K562 (cell line): ENCODE results near the gene DUS4L. TPM values are rescaled to one million over a fixed set of nuclear protein-coding genes. Genes with fewer than 3 reads are reported as not detected.
A peak's percentile ranks its signal among the peaks of the same experiment; 100 is the strongest.

Source experiments
- ATF3 ChIP-seq, 2 experiments: fragments of 450-650 bp in 1 of 2; sonication (generic) in 1 of 2; formaldehyde crosslinking in 1 of 2; IDR thresholded peaks in 1 of 2; conservative IDR thresholded peaks in 1 of 2; 2 replicates each; pipeline versions ENCODE4 v1.6.1 to v1.8.1; 2016 to 2023; ENCODE audit warnings: mild to moderate bottlenecking in 2 of 2, moderate library complexity in 2 of 2, inconsistent platforms in 1 of 2, missing genetic modification reagents in 1 of 2
- EP300 ChIP-seq: IDR thresholded peaks from 2 replicates; pipeline ENCODE4 v1.6.1; 2012; ENCODE audit warnings: low read length, improper control_type of control experiment
- EP400 ChIP-seq: fragments of 450-650 bp; IDR thresholded peaks from 2 replicates; pipeline ENCODE4 v1.6.1; 2017; ENCODE audit warnings: antibody characterized with exemption, mild to moderate bottlenecking, moderate library complexity
- GTF2B ChIP-seq: IDR thresholded peaks from 2 replicates; pipeline ENCODE4 v1.6.1; 2011; ENCODE audit not compliant: insufficient read length; ENCODE audit errors: extremely low read depth
- HDAC1 ChIP-seq, 2 experiments: fragments of 450-650 bp; IDR thresholded peaks; 2 replicates each; pipeline ENCODE4 v1.6.1; 2016 to 2017; ENCODE audit warnings: inconsistent platforms in 1 of 2, mild to moderate bottlenecking in 1 of 2, moderate library complexity in 1 of 2
- HOMEZ ChIP-seq: fragments of 250-450 bp; sonication (Bioruptor Pico); IDR thresholded peaks from 2 replicates; pipeline ENCODE4 v1.4.0; 2020; ENCODE audit warnings: mild to moderate bottlenecking, moderate library complexity
- HOXB6 ChIP-seq: fragments of 250-450 bp; sonication (Bioruptor Pico); IDR thresholded peaks from 2 replicates; pipeline ENCODE4 v1.5.1; 2022; ENCODE audit warnings: mild to moderate bottlenecking, borderline replicate concordance
- IRF1 ChIP-seq: sonication (generic); formaldehyde crosslinking; IDR thresholded peaks from 2 replicates; pipeline ENCODE4 v1.8.0; 2022; ENCODE audit warnings: missing genetic modification reagents, mild to moderate bottlenecking, borderline replicate concordance
- NCOR1 ChIP-seq: fragments of 450-650 bp; IDR thresholded peaks from 2 replicates; pipeline ENCODE4 v1.6.1; 2016; ENCODE audit warnings: mild to moderate bottlenecking, moderate library complexity
- POLR3G ChIP-seq: IDR thresholded peaks from 2 replicates; pipeline ENCODE4 v1.6.1; 2011; ENCODE audit not compliant: insufficient read length, insufficient replicate concordance; ENCODE audit errors: extremely low read depth
- PREB ChIP-seq: sonication (generic); formaldehyde crosslinking; IDR thresholded peaks from 2 replicates; pipeline ENCODE4 v1.8.1; 2023; ENCODE audit warnings: mild to moderate bottlenecking, missing genetic modification reagents
- PRMT5 ChIP-seq: sonication (generic); formaldehyde crosslinking; IDR thresholded peaks from 2 replicates; pipeline ENCODE4 v1.5.0; 2020; ENCODE audit warnings: missing genetic modification reagents
- SNIP1 ChIP-seq: fragments of 450-650 bp; IDR thresholded peaks from 2 replicates; pipeline ENCODE4 v1.7.1; 2017; ENCODE audit warnings: low read depth, mild to moderate bottlenecking
- SOX6 ChIP-seq: fragments of 450-650 bp; IDR thresholded peaks from 2 replicates; pipeline ENCODE4 v1.6.1; 2014; ENCODE audit warnings: mild to moderate bottlenecking
- TFAM ChIP-seq: fragments of 250-450 bp; sonication (Bioruptor Pico); conservative IDR thresholded peaks from 2 replicates; pipeline ENCODE4 v1.5.0; 2021; ENCODE audit warnings: mild to moderate bottlenecking, moderate library complexity
- ZBTB43 ChIP-seq: sonication (generic); formaldehyde crosslinking; IDR thresholded peaks from 2 replicates; pipeline ENCODE4 v1.8.0; 2023; ENCODE audit warnings: mild to moderate bottlenecking, missing genetic modification reagents
- ZNF232 ChIP-seq: sonication (generic); formaldehyde crosslinking; IDR thresholded peaks from 2 replicates; pipeline ENCODE4 v1.8.0; 2022; ENCODE audit warnings: mild to moderate bottlenecking, missing genetic modification reagents
- ZNF395 ChIP-seq: fragments of 200-800 bp; sonication (Bioruptor generic); IDR thresholded peaks from 2 replicates; pipeline ENCODE4 v1.6.1; 2017; ENCODE audit warnings: missing genetic modification characterization, missing compliant biosample characterization
- polyA plus RNA-seq, 8 experiments: library from polyadenylated mRNA; depleted of rRNA in 4 of 8; stranded (reverse) in 5 of 8; unstranded in 3 of 8; fragments of >200 nt; fragmentation: Nextera tagmentation in 2 of 8; fragmentation: Illumina TruSeq in 1 of 8; extraction: Ambion mirVana in 2 of 8; extraction: Trizol in 1 of 8; gene quantifications; 2 replicates each; pipeline versions ENCODE4 v1.2.1 to v1.2.3, GENCODE V29; 2011 to 2014; ENCODE audit warnings: inconsistent platforms in 1 of 8, missing spikeins in 1 of 8
- total RNA-seq, 7 experiments: library from RNA; depleted of rRNA in 6 of 7; stranded (reverse); fragments of >200 nt in 6 of 7; fragmentation: Illumina TruSeq in 2 of 7; extraction: Trizol in 2 of 7; gene quantifications; 2 replicates each; pipeline versions ENCODE4 v1.2.1 to v1.2.3, GENCODE V29; 2011 to 2021; ENCODE audit warnings: low replicate concordance in 1 of 7

DUS4L gene
- total and polyA plus RNA-seq, 9 of the 15 experiments (the other 6 are each of a cell fraction or from before 2014, with no cell fraction given): 12.2 to 33.6 (median 28.6) TPM

- TF ChIP-seq ZNF232 (CRISPR knock-in tag): no peak
- TF ChIP-seq SOX6: no peak
- TF ChIP-seq PRMT5 (CRISPR knock-in tag): no peak; the same call in 1 of the 2 replicates
- TF ChIP-seq HOMEZ (CRISPR knock-in tag): no peak
- TF ChIP-seq HOXB6 (CRISPR knock-in tag): no peak
- peak; percentile 93; the same call in 1 of the 2 replicates for TF ChIP-seq EP400
- TF ChIP-seq TFAM (CRISPR knock-in tag): no peak
- TF ChIP-seq HDAC1 (IDR thresholded peaks at IDR 0.05): peak in 1 of 2 experiments; percentile 96; a peak in 2 of 4 replicates
- TF ChIP-seq PREB (CRISPR knock-in tag): no peak
- TF ChIP-seq ZBTB43 (CRISPR knock-in tag): peak; percentile 74; the same call in 1 of the 2 replicates
- no peak for TF ChIP-seq IRF1
- no peak for TF ChIP-seq POLR3G
- TF ChIP-seq GTF2B: no peak
- TF ChIP-seq ATF3 (IDR thresholded peaks at IDR 0.05): peak; percentile 81
- peak; percentile 92 for TF ChIP-seq ATF3 (CRISPR knock-in tag; conservative IDR thresholded peaks at IDR 0.05)
- no peak; the same call in 1 of the 2 replicates for TF ChIP-seq ZNF395 (CRISPR knock-in tag)
- no peak for TF ChIP-seq EP300
- no peak for TF ChIP-seq NCOR1
- TF ChIP-seq SNIP1: no peak
These were observed at the start of gene DUS4L, which contains the start of gene COG5 (continued) for GRCh38 chr7:107563775-107564552.
